GM21423 (cell line): ENCODE measurements around the gene RANGAP1.
A peak's percentile ranks its signal among the peaks of the same experiment; 100 is the strongest.

Experiments
- ATAC-seq: cut with Tn5 transposase; IDR thresholded peaks from one replicate; pipeline ENCODE4 v1.9.1; 2021; ENCODE audit warnings: mild to moderate bottlenecking, moderate library complexity; ENCODE audit not compliant: unreplicated experiment

The RANGAP1 gene, protein sequence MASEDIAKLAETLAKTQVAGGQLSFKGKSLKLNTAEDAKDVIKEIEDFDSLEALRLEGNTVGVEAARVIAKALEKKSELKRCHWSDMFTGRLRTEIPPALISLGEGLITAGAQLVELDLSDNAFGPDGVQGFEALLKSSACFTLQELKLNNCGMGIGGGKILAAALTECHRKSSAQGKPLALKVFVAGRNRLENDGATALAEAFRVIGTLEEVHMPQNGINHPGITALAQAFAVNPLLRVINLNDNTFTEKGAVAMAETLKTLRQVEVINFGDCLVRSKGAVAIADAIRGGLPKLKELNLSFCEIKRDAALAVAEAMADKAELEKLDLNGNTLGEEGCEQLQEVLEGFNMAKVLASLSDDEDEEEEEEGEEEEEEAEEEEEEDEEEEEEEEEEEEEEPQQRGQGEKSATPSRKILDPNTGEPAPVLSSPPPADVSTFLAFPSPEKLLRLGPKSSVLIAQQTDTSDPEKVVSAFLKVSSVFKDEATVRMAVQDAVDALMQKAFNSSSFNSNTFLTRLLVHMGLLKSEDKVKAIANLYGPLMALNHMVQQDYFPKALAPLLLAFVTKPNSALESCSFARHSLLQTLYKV

DNA sequence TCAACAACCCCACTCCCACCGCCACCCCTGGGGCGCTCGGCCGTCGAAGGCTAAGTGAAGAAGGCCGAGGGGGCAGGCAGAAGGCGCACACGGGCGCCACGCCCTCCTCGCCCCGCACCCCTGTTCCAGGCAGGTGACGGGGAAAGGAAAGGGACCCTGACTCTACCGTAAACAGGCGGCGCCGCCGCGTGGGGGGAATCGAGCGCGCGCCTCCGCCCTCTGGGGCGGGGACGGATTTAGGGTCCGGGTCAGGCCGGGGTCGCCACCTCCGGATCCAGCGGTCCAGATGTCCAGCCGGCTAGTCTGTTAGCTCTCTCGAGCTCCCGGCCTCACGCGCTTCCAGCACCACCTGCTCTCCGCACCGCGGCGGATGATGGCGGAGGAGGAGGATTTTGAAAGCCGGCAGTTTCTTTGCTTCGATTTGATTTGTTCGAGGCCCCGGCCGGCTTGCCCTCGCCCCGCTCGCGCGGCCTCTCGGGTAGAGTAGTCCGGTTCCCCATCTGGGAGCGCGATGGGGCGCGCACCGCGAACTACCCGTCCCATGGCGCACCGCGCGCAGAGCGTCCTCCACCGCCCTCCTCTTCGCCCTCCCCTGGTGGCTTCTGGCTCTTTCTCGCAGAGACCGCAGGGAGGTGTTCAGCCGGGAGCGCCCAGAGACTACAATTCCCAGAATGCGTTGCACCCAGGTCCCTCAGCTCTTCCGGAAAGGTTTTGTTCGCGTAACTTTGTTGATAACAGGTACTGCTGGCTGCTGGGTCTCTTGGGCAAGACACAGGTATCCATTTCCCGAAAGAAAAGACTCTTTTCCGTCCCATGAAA lies at the start of gene RANGAP1:
TSS of gene RANGAP1 (minus strand) at position 368 of the 819 bp plus-strand sequence. CDS start 5,143 bp downstream, outside the sequence.
- peak; percentile 93 for ATAC-seq

- ATAC-seq = no peak
Measured at GRCh38 chr22:41334951-41335635, 49.1 kb upstream of the RANGAP1 start.

DNA sequence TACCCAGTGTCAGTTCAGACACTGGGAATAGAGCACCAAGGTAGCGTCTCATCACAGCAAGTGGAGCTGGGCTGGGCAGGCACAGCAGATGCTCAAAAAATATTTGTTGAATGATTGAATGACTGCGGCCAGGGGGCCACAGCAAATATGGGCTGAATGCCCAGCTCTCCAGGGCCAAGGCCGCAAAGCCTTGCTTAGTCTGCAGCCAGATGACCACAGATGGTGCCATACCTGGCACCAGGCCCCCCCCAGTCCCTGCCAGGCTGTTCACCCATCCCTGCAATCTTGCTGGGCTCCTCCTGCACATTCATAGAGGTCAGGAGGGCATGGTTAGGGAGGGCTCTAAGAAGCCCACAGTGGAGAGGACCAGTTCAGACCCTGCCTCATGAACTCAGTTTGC lies 48.2 kb upstream of the RANGAP1 start:
- no peak for ATAC-seq

DNA sequence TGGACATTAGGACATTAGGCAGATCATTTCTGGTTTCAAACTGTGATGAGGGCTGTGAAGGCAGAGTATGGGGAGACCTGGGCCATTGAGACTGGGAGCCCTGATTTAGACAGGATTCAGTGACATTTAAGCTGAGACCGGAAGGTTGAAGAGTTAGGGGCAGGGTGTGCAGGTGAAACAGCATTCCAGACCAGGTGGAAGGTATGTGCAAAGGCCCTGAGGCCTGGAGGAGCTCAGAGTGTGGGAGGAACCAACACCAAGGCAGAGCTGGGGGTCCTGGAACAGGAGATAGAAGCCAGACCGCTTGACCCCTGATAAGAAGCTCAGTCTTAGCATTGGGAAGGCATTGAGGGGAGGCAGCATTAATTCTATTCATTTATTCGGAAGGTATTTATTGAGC lies 47.8 kb upstream of the RANGAP1 start:
- ATAC-seq = no peak

DNA sequence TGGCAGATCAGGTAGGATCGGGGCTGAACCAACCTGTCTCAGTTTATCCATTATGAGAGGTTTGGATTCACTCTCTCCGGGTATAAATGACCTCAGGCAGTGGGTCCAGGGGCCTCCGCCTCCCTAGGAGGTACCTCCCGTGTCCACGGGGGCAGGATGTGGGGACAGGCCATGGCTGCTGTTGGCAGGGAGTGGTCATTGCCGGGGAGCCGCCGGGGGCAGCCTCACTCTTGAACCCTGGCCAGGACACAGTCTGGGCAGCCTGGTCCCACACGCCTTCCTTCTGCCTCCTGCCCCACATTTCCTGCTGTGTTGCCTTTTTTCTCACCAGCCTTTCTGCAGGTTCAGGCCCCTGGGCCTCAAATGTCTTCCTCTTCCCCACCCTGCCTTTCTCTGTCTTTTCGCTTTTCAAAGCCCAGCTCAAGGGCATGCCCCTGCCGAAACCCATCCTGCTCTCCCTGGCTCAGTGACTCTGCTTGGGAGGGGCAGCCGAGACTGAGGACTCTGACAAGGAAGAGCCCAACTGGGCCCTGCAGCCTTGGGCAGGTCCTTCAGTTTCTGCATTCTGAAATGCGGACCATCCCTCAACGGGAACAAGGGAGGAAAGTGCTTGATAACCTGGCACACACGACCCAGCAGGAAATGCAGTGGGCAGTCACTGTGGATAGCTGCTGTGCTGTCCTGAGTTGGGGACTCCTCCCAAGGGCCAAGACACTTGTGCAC lies 46.4 kb upstream of the RANGAP1 start:
- ATAC-seq = no peak

DNA sequence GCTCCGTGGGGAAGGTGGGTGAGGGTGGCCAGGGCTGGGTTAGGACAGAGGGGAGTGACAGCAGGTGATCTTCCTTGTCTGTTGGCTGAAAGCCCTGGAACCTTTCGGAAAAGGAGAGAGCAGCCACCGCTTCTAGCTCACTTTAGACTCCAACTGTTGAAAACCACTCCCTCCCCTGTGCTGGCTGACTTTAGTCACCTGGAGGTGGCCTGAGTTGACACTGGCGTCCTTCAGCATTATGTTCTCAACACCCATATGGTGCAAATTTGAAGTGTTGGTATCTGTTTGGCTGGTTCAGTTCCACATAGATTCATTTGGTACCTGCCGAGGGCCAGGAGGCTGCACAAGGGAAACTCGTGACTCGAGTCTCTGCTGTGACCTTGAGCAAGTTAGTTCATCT lies 44.2 kb upstream of the RANGAP1 start:
- ATAC-seq = no peak

GRCh38 chr22:41327124-41327523 lies 41.1 kb upstream of the RANGAP1 start:
- ATAC-seq = no peak

- no peak for ATAC-seq
Measured at GRCh38 chr22:41324821-41325528, 39.0 kb upstream of the RANGAP1 start.

DNA sequence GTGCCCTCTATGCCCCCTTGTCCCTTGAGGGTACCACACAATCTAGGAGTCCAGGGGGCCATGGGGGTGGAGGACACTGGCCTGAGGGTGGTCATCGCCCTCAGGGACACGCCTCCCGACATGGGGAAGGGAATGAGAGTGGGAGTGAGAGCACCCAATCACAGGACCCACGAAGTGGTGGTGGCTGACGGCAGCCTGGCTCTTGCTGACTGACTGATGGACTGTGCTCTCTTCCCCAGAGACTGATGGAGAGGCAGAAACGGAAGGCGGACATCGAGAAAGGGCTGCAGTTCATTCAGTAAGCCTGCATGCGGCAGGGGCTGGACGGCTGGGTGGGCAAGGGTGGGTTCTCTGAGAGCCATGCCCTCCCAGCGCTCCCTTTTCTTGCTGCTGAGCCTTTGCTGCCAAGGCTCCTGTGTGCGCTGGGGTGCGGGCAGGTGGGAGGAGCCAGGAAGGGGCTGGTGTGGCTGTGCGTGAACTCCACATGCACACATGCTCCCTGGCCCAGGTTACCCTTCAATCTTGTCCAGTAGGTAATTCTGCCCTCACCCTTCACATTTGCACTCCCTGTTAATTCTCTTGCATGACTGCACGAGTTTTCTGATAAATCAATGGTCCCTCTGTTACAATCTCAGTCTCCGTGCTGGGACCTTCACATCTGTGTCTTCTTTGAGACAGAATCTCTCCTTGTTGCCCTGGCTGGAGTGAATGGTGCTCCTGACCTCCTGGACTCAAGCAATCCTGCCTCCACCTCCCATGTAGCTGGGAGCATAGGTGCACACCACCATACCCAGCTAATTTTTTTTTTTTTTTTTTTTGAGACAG lies 34.6 kb upstream of the RANGAP1 start:
- ATAC-seq = no peak

DNA sequence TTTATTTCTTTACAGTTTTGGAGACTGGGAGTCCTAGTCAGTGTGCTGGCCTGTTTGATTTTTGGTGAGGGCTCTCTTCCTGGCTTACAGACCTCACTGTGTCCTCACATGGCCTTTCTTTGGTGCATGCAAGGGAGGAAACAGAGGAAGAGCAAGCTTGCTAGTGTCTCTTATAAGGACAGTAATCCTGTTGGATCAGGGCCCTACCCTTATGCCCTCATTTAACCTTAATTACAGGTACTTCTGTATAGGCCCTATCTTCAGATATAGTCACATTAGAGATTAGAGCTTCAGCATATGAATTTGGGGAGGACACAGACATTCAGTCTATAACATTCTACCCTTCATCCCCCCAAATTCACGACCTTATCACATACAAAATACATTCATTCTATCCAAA lies 29.6 kb upstream of the RANGAP1 start:
- ATAC-seq = no peak

- ATAC-seq = no peak
Measured at GRCh38 chr22:41314821-41315220, 28.8 kb upstream of the RANGAP1 start.

- ATAC-seq = no peak
Measured at GRCh38 chr22:41311487-41311886, 25.5 kb upstream of the RANGAP1 start.

- ATAC-seq = no peak
Measured at GRCh38 chr22:41310336-41310735, 24.3 kb upstream of the RANGAP1 start.

DNA sequence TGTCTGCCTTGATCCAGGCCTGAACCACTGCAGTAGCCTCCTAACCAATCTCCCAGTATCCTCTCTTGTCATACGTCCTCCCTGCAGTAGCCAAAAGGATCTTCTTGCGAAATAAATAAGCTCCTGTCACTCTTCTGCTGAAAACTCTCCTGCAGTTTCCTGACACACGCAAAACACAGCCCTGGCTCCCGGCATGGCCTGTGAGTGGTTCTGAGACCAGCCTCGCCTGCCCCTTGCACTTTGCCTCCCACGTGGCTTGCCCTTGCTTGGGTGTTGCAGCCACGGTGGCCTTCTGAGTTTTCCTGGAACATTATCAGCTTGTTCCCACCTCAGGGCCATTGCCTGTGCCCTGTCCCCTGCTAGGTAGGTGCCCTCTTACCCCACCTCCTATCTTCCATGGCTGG lies 22.6 kb upstream of the RANGAP1 start:
- ATAC-seq = no peak

- no peak for ATAC-seq
Measured at GRCh38 chr22:41308054-41308453, 22.1 kb upstream of the RANGAP1 start.

DNA sequence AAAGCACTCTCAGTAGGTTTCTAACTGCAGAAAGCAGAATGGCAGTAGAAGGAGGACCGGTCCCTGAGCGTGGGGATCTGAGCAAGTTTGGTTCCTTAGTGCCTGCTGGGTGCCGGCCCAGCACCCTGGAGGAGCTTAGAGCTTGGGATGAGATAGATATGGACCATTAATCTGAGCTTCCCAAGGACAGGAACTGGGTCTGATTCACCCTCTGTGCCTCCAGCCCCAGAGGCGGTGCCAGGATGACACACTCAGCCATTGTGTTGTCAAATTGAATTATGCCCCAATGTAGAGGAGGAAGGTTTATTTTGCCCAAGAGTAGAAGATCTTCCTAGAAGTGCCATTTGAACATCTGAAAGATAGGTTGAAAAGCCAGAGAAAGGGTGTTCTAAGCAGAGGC lies 19.7 kb upstream of the RANGAP1 start:
- ATAC-seq = no peak

DNA sequence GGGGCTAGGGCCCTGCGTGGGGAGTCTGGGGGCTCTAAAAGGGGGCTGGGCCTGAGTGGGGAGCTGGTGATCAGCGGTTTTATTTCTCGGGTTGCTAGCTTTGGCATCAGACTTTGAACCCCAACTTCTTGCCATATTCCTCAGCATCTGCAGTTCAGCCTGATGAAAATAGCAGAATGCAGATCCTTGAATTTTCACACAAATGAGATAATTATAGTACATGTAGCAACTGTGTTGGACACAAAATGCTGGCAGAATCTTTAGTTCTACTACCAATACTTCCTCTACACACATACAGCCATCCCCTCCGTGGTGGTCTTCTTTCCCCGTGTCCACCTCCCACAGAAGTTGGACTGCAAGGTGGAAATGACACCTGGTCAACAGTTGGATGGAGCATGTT lies 16.8 kb upstream of the RANGAP1 start:
- ATAC-seq = no peak

DNA sequence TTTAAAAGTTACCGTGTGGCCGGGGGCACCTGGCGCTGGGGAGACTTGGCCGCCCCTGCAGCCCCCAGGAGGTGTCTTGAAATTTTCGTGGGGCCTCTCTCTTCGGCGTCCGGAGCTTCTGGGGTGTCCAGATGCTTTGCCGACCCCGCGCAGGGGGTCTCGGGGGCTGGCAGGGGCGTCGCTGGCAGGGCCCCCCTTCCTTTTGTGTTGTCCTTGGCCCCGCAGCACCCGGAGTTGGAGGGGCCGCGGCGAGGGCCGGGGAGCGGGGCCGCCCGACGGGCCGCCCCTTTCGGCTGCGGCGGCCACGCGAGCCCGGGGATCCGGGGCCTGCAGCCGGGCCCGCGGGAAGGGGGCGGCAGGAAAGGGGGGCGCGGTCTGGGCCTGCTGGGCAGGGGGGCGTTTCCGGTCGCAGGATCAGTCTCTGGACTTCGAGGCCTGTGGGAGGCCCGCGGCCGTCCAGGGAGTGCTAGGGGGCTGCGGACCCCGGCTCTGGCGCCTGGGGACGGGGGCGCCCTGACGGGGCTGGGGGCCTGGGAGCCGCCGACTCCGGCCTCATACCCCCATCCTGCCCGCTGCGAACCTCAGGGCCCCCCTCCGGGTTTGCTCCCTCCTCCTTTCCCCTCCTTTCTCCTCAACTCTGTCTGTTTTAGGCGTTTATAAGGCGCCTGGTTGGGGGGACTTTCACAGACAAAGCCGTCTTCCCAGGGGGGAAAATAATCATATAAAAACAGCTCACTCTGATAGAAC lies 16.2 kb upstream of the RANGAP1 start:
- ATAC-seq = no peak
